Measurements from ENCODE around the gene NCAPD3.

The NCAPD3 gene

GRCh38 chr11:134181707-134182106 lies 42.1 kb downstream of the NCAPD3 start:
- DNase-seq (ENCODE audit: low read depth), result no peak
- no peak overlapping the region for H3K4me3 ChIP-seq (ENCODE audit: low read depth, low read length)
- TF ChIP-seq CTCF (IDR thresholded peaks at IDR 0.05; ENCODE audit: insufficient read depth, low read depth, low read length, missing control alignments), result no peak

- TF ChIP-seq CTCF (IDR thresholded peaks at IDR 0.05; ENCODE audit: insufficient read depth, low read depth, low read length, missing control alignments), result no peak
- DNase-seq (ENCODE audit: low read depth), result no peak
- no peak overlapping the region for H3K4me3 ChIP-seq (ENCODE audit: low read depth, low read length)
Measured at GRCh38 chr11:134178032-134178674, 45.6 kb downstream of the NCAPD3 start.

- no peak for TF ChIP-seq CTCF (IDR thresholded peaks at IDR 0.05; ENCODE audit: insufficient read depth, low read depth, low read length, missing control alignments)
- DNase-seq (ENCODE audit: low read depth), result no peak
- H3K4me3 ChIP-seq (ENCODE audit: low read depth, low read length), result no peak overlapping the region
Measured at GRCh38 chr11:134176284-134176683, 47.5 kb downstream of the NCAPD3 start.

DNA sequence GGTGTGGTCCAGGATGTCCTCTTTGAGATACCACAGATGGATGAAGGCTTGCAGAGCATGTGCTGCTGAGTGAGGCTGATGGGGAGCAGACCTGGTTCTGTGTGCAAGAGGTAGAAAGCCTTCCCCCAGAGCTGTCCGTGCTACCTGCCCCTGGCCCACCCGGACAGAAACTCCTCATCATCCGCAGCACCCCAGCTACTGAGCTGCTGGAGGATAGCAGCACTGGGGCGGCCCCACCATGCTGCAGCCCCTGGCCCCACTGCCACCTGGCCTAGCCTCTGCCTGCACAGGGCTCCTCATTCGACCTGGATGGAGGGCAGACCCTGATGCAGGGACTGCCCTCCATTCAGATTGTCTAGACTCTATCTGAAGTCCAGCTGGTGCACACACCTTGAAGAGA lies 50.5 kb downstream of the NCAPD3 start:
- no peak for TF ChIP-seq CTCF (IDR thresholded peaks at IDR 0.05; ENCODE audit: insufficient read depth, low read depth, low read length, missing control alignments)
- DNase-seq (ENCODE audit: low read depth), result no peak
- H3K4me3 ChIP-seq (ENCODE audit: low read depth, low read length), result no peak overlapping the region

GRCh38 chr11:134171951-134172350 lies 51.8 kb downstream of the NCAPD3 start:
- no peak for DNase-seq (ENCODE audit: low read depth)
- TF ChIP-seq CTCF (IDR thresholded peaks at IDR 0.05; ENCODE audit: insufficient read depth, low read depth, low read length, missing control alignments), result no peak
- no peak overlapping the region for H3K4me3 ChIP-seq (ENCODE audit: low read depth, low read length)

DNA sequence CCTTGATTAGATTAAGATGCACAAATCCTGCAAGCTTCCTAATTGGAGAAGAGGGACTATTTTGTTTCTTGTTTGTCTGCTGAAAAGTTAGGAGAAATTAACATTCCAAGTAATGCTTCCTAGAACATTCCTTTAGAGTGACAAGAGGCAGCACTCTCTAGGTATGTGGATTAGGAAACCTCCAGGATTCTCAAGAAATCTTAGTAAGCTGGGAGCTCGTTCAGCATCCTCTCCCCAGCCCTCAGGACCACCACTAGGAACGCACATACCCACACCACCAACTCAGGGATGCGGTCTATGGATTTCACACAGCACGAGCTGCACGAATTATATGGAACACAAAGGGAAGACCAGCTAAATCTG lies 52.9 kb downstream of the NCAPD3 start:
- H3K4me3 ChIP-seq (ENCODE audit: low read depth, low read length), result no peak overlapping the region
- TF ChIP-seq CTCF (IDR thresholded peaks at IDR 0.05; ENCODE audit: insufficient read depth, low read depth, low read length, missing control alignments), result no peak
- DNase-seq (ENCODE audit: low read depth), result no peak
